Measurements from ENCODE around the gene HOXD8.

DNA sequence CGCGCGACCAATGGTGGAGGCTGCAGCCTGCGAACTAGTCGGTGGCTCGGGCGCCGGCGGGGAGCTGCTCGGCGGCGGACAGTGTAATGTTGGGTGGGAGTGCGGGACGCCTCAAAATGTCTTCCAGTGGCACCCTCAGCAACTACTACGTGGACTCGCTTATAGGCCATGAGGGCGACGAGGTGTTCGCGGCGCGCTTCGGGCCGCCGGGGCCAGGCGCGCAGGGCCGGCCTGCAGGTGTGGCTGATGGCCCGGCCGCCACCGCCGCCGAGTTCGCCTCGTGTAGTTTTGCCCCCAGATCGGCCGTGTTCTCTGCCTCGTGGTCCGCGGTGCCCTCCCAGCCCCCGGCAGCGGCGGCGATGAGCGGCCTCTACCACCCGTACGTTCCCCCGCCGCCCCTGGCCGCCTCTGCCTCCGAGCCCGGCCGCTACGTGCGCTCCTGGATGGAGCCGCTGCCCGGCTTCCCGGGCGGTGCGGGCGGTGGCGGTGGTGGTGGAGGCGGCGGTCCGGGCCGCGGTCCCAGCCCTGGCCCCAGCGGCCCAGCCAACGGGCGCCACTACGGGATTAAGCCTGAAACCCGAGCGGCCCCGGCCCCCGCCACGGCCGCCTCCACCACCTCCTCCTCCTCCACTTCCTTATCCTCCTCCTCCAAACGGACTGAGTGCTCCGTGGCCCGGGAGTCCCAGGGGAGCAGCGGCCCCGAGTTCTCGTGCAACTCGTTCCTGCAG, 6.7 kb upstream of the HOXD8 start, which contains the start of gene HOXD9:
- TF ChIP-seq, protein P1, sequence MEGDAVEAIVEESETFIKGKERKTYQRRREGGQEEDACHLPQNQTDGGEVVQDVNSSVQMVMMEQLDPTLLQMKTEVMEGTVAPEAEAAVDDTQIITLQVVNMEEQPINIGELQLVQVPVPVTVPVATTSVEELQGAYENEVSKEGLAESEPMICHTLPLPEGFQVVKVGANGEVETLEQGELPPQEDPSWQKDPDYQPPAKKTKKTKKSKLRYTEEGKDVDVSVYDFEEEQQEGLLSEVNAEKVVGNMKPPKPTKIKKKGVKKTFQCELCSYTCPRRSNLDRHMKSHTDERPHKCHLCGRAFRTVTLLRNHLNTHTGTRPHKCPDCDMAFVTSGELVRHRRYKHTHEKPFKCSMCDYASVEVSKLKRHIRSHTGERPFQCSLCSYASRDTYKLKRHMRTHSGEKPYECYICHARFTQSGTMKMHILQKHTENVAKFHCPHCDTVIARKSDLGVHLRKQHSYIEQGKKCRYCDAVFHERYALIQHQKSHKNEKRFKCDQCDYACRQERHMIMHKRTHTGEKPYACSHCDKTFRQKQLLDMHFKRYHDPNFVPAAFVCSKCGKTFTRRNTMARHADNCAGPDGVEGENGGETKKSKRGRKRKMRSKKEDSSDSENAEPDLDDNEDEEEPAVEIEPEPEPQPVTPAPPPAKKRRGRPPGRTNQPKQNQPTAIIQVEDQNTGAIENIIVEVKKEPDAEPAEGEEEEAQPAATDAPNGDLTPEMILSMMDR (tag by site-specific recombination; IDR thresholded peaks at IDR 0.05): no peak
- no peak for TF ChIP-seq OVOL3 (tag by site-specific recombination; IDR thresholded peaks at IDR 0.05)
- TF ChIP-seq ZNF558 (tag by site-specific recombination; IDR thresholded peaks at IDR 0.05): no peak
- no peak for TF ChIP-seq RBAK (tag by site-specific recombination; IDR thresholded peaks at IDR 0.05)
- TF ChIP-seq ZNF10 (tag by site-specific recombination; IDR thresholded peaks at IDR 0.05): no peak
- TF ChIP-seq, protein P2, sequence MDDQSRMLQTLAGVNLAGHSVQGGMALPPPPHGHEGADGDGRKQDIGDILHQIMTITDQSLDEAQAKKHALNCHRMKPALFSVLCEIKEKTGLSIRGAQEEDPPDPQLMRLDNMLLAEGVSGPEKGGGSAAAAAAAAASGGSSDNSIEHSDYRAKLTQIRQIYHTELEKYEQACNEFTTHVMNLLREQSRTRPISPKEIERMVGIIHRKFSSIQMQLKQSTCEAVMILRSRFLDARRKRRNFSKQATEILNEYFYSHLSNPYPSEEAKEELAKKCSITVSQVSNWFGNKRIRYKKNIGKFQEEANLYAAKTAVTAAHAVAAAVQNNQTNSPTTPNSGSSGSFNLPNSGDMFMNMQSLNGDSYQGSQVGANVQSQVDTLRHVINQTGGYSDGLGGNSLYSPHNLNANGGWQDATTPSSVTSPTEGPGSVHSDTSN (CRISPR knock-in tag; IDR thresholded peaks at IDR 0.05): no peak
- TF ChIP-seq TCF7L2 (IDR thresholded peaks at IDR 0.05; ENCODE audit: borderline replicate concordance, low read depth, low read length): no peak
- no peak for TF ChIP-seq KLF16 (tag by site-specific recombination; IDR thresholded peaks at IDR 0.05)
